Mucosa of gallbladder (tissue), 1 donor: ENCODE results near the gene KIAA0408. TPM values are rescaled to one million over a fixed set of nuclear protein-coding genes. Genes with fewer than 3 reads are reported as not detected.

Source experiments
- DNase-seq: peaks from one replicate; pipeline ENCODE4 v3.0.0-alpha.2; 2020; ENCODE audit warnings: low spot score
- total RNA-seq: library from RNA; stranded (reverse); gene quantifications from one replicate; pipeline ENCODE4 v1.2.1, GENCODE V29; 2021
- donor health status: DM: no; HTN: no; CAD: no.

KIAA0408 gene
- 6.8 TPM for total RNA-seq

- DNase-seq = peak; percentile 72
Observed at GRCh38 chr6:127459231-127459641, at the start of gene KIAA0408. Gene KIAA0408, minus strand, starts transcription at chr6:127459389. Its CDS starts 5,408 bp downstream, at chr6:127453981.

DNA sequence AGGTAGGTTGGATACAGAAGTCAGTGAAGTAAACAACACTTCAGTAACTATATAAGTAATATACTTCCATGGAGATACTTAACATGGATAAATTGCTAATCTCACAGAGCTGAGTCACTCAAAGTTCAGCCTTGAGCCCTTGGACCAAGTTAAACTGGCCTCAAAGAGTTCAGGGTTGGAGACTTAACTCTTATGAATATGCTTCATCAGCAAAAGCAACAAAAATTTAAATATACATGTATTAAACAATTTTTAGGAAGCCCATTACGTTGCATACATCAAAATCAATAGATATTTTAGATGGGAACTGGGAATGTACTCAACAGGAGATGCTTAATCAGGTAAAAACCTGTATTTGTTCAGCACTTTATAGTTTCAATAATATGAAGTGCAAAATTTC, 47.7 kb upstream of the KIAA0408 start:
- no peak for DNase-seq

- DNase-seq = no peak
Observed at GRCh38 chr6:127503022-127503421, 43.8 kb upstream of the KIAA0408 start.

DNA sequence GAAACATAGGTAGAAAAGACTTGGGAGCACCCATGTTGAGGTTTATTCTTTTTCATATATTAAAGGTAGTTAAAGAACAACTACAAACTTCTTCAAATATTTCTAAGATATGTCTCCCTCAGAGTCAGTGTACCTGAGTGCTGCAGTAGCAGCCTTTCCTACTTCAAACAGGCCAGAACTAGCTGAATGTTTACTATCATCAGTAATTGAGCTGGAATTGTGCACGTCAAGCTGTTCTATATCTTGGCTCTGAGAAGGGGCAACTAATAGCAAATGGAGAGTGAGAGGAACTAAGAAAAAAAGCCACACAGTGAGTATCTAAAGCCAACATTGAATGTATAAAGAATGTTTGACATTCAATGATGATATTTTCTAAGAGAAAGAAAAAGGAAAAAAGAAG, 38.2 kb upstream of the KIAA0408 start:
- no peak for DNase-seq

- DNase-seq = no peak
Observed at GRCh38 chr6:127496471-127496870, 37.3 kb upstream of the KIAA0408 start.

- no peak for DNase-seq
Observed at GRCh38 chr6:127494240-127494767, 35.1 kb upstream of the KIAA0408 start.

- no peak for DNase-seq
Observed at GRCh38 chr6:127489248-127489647, 30.1 kb upstream of the KIAA0408 start.

DNA sequence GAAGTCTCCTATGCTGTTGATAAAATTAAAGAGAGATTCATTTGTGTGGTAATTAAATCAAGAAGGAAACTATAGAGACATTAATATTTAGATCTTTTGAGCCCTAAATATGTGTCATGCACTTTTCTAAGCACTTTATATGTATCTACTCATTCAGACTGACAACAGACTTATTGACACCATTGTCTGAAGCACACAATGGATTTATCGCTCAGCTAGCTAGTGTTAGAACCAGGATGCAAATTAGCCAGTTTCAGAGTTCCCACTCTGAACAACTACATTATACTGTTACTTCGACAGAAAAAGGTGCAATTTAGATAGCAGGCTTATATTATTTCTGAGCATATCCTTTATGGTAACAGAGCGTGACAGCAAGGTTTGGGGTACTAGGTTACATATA, 27.7 kb upstream of the KIAA0408 start:
- DNase-seq = no peak

- no peak for DNase-seq
Observed at GRCh38 chr6:127484212-127484863, 25.1 kb upstream of the KIAA0408 start.

- no peak for DNase-seq
Observed at GRCh38 chr6:127483399-127484055, 24.3 kb upstream of the KIAA0408 start.

- no peak for DNase-seq
Observed at GRCh38 chr6:127482325-127482724, 23.1 kb upstream of the KIAA0408 start.

- no peak for DNase-seq
Observed at GRCh38 chr6:127481628-127482027, 22.4 kb upstream of the KIAA0408 start.

GRCh38 chr6:127481111-127481510, 21.9 kb upstream of the KIAA0408 start:
- DNase-seq = no peak

GRCh38 chr6:127477658-127478057, 18.5 kb upstream of the KIAA0408 start:
- DNase-seq = no peak

- DNase-seq = no peak
Observed at GRCh38 chr6:127475823-127476176, 16.6 kb upstream of the KIAA0408 start.

GRCh38 chr6:127475135-127475822, 16.1 kb upstream of the KIAA0408 start:
- no peak for DNase-seq

- DNase-seq = no peak
Observed at GRCh38 chr6:127471379-127472255, 12.4 kb upstream of the KIAA0408 start.

- no peak for DNase-seq
Observed at GRCh38 chr6:127468936-127469335, 9.7 kb upstream of the KIAA0408 start.

- no peak for DNase-seq
Observed at GRCh38 chr6:127466416-127466815, 7.2 kb upstream of the KIAA0408 start.

DNA sequence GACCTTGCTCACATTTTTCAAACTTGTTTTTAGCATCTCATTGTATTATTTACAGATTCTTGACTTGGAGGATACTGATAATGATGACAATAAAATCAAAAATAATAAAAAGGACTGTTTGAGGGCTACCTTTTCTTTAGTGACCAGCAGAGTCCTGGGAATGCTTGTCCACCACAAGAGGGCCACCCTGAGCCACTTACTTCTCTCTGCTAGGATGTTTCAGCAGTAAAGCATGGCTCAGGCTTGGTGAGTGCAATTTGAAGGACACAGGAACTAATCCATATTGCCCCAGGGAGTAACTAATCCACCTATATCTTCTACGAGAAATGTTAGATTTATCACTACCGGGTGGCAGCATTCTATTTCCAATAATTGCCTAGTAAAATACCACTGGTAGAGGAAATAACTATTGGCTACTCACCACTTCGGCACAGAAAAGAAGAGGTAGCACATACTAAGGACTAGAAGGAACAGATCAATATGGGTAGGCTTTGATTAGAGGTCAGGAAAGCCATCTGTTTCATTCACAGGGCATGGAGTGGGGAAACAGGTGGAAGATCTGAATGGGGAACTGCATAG, 5.8 kb upstream of the KIAA0408 start:
- DNase-seq = peak; percentile 76

- DNase-seq = no peak
Observed at GRCh38 chr6:127464161-127464880, 5.1 kb upstream of the KIAA0408 start.
